ENCODE measurements around the gene RAB30.
A peak's percentile ranks its signal among the peaks of the same experiment; 100 is the strongest.

The RAB30 gene

DNA sequence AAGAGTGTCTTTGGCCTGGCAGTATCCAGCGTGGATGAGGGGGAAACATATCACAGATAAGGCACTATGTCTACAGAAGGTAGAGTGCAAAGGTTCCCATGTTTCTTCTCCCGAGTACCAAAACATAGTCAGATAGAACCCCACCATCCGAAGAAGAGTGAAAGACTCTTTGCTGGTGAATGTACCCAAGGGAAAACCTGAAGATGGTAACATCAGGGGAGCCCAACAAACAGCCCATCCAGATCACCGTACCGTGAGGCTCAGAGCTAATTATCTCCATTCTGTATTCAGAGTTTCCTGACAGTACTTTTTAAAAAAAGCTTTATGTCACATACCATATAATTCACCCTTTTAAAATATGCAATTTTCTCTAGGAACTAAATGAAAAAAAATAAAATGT lies 44.4 kb downstream of the RAB30 start:
- no peak for ATAC-seq (ENCODE audit: low read depth)
- H3K9me3 ChIP-seq (ENCODE audit: severe bottlenecking) = no peaks in the 10 kb centered on the region
- H3K27ac ChIP-seq (ENCODE audit: poor library complexity, severe bottlenecking) = no peak overlapping the region
- TF ChIP-seq, protein P1, sequence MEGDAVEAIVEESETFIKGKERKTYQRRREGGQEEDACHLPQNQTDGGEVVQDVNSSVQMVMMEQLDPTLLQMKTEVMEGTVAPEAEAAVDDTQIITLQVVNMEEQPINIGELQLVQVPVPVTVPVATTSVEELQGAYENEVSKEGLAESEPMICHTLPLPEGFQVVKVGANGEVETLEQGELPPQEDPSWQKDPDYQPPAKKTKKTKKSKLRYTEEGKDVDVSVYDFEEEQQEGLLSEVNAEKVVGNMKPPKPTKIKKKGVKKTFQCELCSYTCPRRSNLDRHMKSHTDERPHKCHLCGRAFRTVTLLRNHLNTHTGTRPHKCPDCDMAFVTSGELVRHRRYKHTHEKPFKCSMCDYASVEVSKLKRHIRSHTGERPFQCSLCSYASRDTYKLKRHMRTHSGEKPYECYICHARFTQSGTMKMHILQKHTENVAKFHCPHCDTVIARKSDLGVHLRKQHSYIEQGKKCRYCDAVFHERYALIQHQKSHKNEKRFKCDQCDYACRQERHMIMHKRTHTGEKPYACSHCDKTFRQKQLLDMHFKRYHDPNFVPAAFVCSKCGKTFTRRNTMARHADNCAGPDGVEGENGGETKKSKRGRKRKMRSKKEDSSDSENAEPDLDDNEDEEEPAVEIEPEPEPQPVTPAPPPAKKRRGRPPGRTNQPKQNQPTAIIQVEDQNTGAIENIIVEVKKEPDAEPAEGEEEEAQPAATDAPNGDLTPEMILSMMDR (IDR thresholded peaks at IDR 0.05; ENCODE audit: poor library complexity, severe bottlenecking) = no peak
- DNase-seq (ENCODE audit: low spot score) = no peak
- no peak overlapping the region for H3K4me3 ChIP-seq (ENCODE audit: severe bottlenecking)
- no peaks in the 10 kb centered on the region for H3K27me3 ChIP-seq (ENCODE audit: insufficient read depth, poor library complexity, severe bottlenecking)
- no peaks in the 10 kb centered on the region for H3K36me3 ChIP-seq (ENCODE audit: low read depth)
- peaks cover 3% of the 10 kb centered on the region for H3K4me1 ChIP-seq (ENCODE audit: insufficient read depth, poor library complexity, severe bottlenecking)

GRCh38 chr11:83026229-83026628 lies 45.5 kb downstream of the RAB30 start:
- Histone ChIP-seq H3K4me3 (ENCODE audit: severe bottlenecking) (no peak overlapping the region), H3K27me3 (ENCODE audit: insufficient read depth, poor library complexity, severe bottlenecking) (no peaks in the 10 kb centered on the region), H3K4me1 (ENCODE audit: insufficient read depth, poor library complexity, severe bottlenecking) (peaks cover 3% of the 10 kb centered on the region), H3K36me3 (ENCODE audit: low read depth) (no peaks in the 10 kb centered on the region), H3K9me3 (ENCODE audit: severe bottlenecking) (no peaks in the 10 kb centered on the region), H3K27ac (ENCODE audit: poor library complexity, severe bottlenecking) (no peak overlapping the region)
- no peak for DNase-seq (ENCODE audit: low spot score)
- TF ChIP-seq, protein P1 (IDR thresholded peaks at IDR 0.05; ENCODE audit: poor library complexity, severe bottlenecking) = no peak
- no peak for ATAC-seq (ENCODE audit: low read depth)

- Histone ChIP-seq H3K36me3 (ENCODE audit: low read depth) (no peaks in the 10 kb centered on the region), H3K27me3 (ENCODE audit: insufficient read depth, poor library complexity, severe bottlenecking) (no peaks in the 10 kb centered on the region), H3K4me1 (ENCODE audit: insufficient read depth, poor library complexity, severe bottlenecking) (peaks cover 3% of the 10 kb centered on the region), H3K9me3 (ENCODE audit: severe bottlenecking) (no peaks in the 10 kb centered on the region), H3K27ac (ENCODE audit: poor library complexity, severe bottlenecking) (no peak overlapping the region), H3K4me3 (ENCODE audit: severe bottlenecking) (no peak overlapping the region)
- no peak for DNase-seq (ENCODE audit: low spot score)
- peak; percentile 33; the same call in 1 of the 3 replicates for ATAC-seq (ENCODE audit: low read depth)
- TF ChIP-seq, protein P1 (IDR thresholded peaks at IDR 0.05; ENCODE audit: poor library complexity, severe bottlenecking) = no peak
Measured at GRCh38 chr11:83025267-83025704, 46.4 kb downstream of the RAB30 start.

DNA sequence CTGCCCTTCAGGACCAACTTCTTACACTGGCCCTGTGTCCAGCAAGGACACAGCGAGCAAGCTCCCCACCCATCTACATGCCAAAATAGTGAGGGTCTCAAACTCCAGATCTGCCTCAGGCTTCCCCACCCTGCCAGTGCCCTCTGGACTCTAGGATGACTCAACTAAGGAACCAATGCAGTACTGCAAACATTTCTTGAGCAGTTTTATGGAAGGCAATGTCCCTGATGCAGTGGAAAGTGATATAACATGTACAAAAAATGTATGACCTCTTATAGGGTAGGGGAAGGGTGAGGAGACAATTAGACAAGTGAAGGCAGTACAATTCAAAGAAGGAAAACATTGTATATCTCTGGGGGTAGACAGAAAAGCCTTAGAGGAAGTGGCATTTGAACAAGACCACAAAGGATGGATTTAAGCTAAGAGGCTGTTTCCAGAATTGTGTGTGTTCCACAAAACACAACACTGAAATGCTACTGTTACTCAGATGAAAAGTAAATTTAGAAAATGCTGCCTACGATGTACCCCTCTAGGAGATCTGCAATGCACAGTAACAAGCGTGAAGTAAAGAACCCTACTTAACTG lies 47.3 kb downstream of the RAB30 start:
- ATAC-seq (ENCODE audit: low read depth) (no peak), DNase-seq (ENCODE audit: low spot score) (no peak)
- Histone ChIP-seq H3K27ac (ENCODE audit: poor library complexity, severe bottlenecking) (no peak overlapping the region), H3K9me3 (ENCODE audit: severe bottlenecking) (no peaks in the 10 kb centered on the region), H3K4me1 (ENCODE audit: insufficient read depth, poor library complexity, severe bottlenecking) (peaks cover 3% of the 10 kb centered on the region), H3K4me3 (ENCODE audit: severe bottlenecking) (no peak overlapping the region), H3K27me3 (ENCODE audit: insufficient read depth, poor library complexity, severe bottlenecking) (no peaks in the 10 kb centered on the region), H3K36me3 (ENCODE audit: low read depth) (no peaks in the 10 kb centered on the region)
- TF ChIP-seq, protein P1 (IDR thresholded peaks at IDR 0.05; ENCODE audit: poor library complexity, severe bottlenecking) = no peak

- peaks cover 3% of the 10 kb centered on the region for H3K4me1 ChIP-seq (ENCODE audit: insufficient read depth, poor library complexity, severe bottlenecking)
- ATAC-seq (ENCODE audit: low read depth) (no peak), DNase-seq (ENCODE audit: low spot score) (no peak)
- TF ChIP-seq, protein P1 (IDR thresholded peaks at IDR 0.05; ENCODE audit: poor library complexity, severe bottlenecking) = no peak
- H3K9me3 ChIP-seq (ENCODE audit: severe bottlenecking) = no peaks in the 10 kb centered on the region
- no peaks in the 10 kb centered on the region for H3K27me3 ChIP-seq (ENCODE audit: insufficient read depth, poor library complexity, severe bottlenecking)
- H3K4me3 ChIP-seq (ENCODE audit: severe bottlenecking) = no peak overlapping the region
- H3K27ac ChIP-seq (ENCODE audit: poor library complexity, severe bottlenecking) = no peak overlapping the region
- H3K36me3 ChIP-seq (ENCODE audit: low read depth) = no peaks in the 10 kb centered on the region
Measured at GRCh38 chr11:83023410-83023809, 48.3 kb downstream of the RAB30 start.
